H1 (cell line): ENCODE measurements around the gene AFAP1L2.

Experiments used
- CEBPB ChIP-seq: IDR thresholded peaks from 2 replicates; pipeline ENCODE4 v1.6.1; 2012; ENCODE audit warnings: low read depth, low read length
- EGR1 ChIP-seq: IDR thresholded peaks from 2 replicates; pipeline ENCODE4 v1.6.1; 2011; ENCODE audit warnings: low read depth, low read length, borderline replicate concordance
- GABPA ChIP-seq: IDR thresholded peaks from 2 replicates; pipeline ENCODE4 v1.6.1; 2011; ENCODE audit warnings: mild to moderate bottlenecking, low read length, moderate library complexity, borderline replicate concordance; ENCODE audit not compliant: insufficient read depth
- KDM5A ChIP-seq: fragments of 200-600 bp; IDR thresholded peaks from 2 replicates; pipeline ENCODE4 v1.7.1; 2012; ENCODE audit warnings: mild to moderate bottlenecking, low read length, inconsistent platforms, mixed read lengths
- POLR2A ChIP-seq, 2 experiments: IDR thresholded peaks; 1 replicate in 1 of 2; 2 replicates in 1 of 2; pipeline ENCODE4 v1.6.1; 2011; ENCODE audit warnings: low read depth in 2 of 2, low read length in 2 of 2, mild to moderate bottlenecking in 2 of 2; ENCODE audit errors: control extremely low read depth in 1 of 2
- TF ChIP-seq, protein P1 (sequence below), 3 experiments: IDR thresholded peaks; 1 replicate in 2 of 3; 2 replicates in 1 of 3; pipeline versions ENCODE4 v1.5.1 to v1.6.1; 2011; ENCODE audit warnings: low read length in 3 of 3, mild to moderate bottlenecking in 3 of 3, inconsistent platforms in 2 of 3, low read depth in 1 of 3, moderate library complexity in 1 of 3; ENCODE audit not compliant: insufficient read depth in 1 of 3; ENCODE audit errors: control extremely low read depth in 1 of 3
- TF ChIP-seq, protein P2 (sequence below): fragments of 300-600 bp; sonication (generic); IDR thresholded peaks from 2 replicates; pipeline ENCODE4 v1.7.1; 2012; ENCODE audit warnings: low read length, moderate library complexity, mild to moderate bottlenecking, inconsistent platforms; ENCODE audit not compliant: insufficient replicate concordance
- TF ChIP-seq, protein P3 (sequence below): IDR thresholded peaks from 2 replicates; pipeline ENCODE4 v1.6.1; 2011; ENCODE audit warnings: low read length, improper control_type of control experiment

DNA sequence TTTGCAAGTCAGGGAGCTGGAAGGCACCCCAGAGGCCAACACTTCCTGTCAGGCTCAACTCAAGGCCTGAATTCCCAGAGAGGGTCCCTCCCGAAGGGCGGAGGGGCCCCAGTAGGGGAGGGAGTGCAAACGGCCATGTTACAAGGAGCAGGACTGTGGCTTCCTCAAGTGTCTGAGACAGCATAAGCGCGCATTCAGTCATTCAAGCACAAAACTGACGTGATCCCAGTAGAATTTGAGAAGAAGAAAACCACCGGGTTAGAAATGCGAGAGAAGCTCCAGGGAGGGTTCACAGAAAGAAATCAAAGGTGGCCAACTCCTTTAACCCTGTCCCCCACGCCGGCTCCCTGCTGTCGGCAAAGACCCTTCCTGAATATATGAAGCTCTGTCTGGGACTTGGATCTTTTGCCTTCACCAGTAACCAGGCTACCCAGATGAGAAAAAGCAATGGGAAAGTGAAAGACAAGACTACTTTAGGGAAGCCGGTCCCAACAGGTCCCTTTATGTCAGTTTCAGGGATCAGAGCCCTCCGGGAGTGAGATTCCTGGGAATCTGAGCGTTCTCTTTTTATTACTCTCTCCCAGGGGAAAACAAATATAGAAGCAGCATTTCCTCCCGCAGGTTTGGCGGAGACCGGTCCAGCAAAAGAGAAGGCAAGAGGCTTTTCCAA, 1.3 kb downstream of the AFAP1L2 start:
- no peak for TF ChIP-seq CEBPB
- TF ChIP-seq GABPA, result no peak
- TF ChIP-seq, protein P1, sequence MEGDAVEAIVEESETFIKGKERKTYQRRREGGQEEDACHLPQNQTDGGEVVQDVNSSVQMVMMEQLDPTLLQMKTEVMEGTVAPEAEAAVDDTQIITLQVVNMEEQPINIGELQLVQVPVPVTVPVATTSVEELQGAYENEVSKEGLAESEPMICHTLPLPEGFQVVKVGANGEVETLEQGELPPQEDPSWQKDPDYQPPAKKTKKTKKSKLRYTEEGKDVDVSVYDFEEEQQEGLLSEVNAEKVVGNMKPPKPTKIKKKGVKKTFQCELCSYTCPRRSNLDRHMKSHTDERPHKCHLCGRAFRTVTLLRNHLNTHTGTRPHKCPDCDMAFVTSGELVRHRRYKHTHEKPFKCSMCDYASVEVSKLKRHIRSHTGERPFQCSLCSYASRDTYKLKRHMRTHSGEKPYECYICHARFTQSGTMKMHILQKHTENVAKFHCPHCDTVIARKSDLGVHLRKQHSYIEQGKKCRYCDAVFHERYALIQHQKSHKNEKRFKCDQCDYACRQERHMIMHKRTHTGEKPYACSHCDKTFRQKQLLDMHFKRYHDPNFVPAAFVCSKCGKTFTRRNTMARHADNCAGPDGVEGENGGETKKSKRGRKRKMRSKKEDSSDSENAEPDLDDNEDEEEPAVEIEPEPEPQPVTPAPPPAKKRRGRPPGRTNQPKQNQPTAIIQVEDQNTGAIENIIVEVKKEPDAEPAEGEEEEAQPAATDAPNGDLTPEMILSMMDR (IDR thresholded peaks at IDR 0.05; ENCODE audit: control extremely low read depth in 1 of 3, insufficient read depth in 1 of 3, low read depth in 1 of 3, low read length in 3 of 3), result no peak
- TF ChIP-seq KDM5A, result no peak
- TF ChIP-seq, protein P2, sequence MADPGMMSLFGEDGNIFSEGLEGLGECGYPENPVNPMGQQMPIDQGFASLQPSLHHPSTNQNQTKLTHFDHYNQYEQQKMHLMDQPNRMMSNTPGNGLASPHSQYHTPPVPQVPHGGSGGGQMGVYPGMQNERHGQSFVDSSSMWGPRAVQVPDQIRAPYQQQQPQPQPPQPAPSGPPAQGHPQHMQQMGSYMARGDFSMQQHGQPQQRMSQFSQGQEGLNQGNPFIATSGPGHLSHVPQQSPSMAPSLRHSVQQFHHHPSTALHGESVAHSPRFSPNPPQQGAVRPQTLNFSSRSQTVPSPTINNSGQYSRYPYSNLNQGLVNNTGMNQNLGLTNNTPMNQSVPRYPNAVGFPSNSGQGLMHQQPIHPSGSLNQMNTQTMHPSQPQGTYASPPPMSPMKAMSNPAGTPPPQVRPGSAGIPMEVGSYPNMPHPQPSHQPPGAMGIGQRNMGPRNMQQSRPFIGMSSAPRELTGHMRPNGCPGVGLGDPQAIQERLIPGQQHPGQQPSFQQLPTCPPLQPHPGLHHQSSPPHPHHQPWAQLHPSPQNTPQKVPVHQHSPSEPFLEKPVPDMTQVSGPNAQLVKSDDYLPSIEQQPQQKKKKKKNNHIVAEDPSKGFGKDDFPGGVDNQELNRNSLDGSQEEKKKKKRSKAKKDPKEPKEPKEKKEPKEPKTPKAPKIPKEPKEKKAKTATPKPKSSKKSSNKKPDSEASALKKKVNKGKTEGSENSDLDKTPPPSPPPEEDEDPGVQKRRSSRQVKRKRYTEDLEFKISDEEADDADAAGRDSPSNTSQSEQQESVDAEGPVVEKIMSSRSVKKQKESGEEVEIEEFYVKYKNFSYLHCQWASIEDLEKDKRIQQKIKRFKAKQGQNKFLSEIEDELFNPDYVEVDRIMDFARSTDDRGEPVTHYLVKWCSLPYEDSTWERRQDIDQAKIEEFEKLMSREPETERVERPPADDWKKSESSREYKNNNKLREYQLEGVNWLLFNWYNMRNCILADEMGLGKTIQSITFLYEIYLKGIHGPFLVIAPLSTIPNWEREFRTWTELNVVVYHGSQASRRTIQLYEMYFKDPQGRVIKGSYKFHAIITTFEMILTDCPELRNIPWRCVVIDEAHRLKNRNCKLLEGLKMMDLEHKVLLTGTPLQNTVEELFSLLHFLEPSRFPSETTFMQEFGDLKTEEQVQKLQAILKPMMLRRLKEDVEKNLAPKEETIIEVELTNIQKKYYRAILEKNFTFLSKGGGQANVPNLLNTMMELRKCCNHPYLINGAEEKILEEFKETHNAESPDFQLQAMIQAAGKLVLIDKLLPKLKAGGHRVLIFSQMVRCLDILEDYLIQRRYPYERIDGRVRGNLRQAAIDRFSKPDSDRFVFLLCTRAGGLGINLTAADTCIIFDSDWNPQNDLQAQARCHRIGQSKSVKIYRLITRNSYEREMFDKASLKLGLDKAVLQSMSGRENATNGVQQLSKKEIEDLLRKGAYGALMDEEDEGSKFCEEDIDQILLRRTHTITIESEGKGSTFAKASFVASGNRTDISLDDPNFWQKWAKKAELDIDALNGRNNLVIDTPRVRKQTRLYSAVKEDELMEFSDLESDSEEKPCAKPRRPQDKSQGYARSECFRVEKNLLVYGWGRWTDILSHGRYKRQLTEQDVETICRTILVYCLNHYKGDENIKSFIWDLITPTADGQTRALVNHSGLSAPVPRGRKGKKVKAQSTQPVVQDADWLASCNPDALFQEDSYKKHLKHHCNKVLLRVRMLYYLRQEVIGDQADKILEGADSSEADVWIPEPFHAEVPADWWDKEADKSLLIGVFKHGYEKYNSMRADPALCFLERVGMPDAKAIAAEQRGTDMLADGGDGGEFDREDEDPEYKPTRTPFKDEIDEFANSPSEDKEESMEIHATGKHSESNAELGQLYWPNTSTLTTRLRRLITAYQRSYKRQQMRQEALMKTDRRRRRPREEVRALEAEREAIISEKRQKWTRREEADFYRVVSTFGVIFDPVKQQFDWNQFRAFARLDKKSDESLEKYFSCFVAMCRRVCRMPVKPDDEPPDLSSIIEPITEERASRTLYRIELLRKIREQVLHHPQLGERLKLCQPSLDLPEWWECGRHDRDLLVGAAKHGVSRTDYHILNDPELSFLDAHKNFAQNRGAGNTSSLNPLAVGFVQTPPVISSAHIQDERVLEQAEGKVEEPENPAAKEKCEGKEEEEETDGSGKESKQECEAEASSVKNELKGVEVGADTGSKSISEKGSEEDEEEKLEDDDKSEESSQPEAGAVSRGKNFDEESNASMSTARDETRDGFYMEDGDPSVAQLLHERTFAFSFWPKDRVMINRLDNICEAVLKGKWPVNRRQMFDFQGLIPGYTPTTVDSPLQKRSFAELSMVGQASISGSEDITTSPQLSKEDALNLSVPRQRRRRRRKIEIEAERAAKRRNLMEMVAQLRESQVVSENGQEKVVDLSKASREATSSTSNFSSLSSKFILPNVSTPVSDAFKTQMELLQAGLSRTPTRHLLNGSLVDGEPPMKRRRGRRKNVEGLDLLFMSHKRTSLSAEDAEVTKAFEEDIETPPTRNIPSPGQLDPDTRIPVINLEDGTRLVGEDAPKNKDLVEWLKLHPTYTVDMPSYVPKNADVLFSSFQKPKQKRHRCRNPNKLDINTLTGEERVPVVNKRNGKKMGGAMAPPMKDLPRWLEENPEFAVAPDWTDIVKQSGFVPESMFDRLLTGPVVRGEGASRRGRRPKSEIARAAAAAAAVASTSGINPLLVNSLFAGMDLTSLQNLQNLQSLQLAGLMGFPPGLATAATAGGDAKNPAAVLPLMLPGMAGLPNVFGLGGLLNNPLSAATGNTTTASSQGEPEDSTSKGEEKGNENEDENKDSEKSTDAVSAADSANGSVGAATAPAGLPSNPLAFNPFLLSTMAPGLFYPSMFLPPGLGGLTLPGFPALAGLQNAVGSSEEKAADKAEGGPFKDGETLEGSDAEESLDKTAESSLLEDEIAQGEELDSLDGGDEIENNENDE, result no peak
- no peak for TF ChIP-seq EGR1
- no peak for TF ChIP-seq POLR2A (IDR thresholded peaks at IDR 0.05; ENCODE audit: control extremely low read depth in 1 of 2, low read depth in 2 of 2, low read length in 2 of 2)
- TF ChIP-seq, protein P3, sequence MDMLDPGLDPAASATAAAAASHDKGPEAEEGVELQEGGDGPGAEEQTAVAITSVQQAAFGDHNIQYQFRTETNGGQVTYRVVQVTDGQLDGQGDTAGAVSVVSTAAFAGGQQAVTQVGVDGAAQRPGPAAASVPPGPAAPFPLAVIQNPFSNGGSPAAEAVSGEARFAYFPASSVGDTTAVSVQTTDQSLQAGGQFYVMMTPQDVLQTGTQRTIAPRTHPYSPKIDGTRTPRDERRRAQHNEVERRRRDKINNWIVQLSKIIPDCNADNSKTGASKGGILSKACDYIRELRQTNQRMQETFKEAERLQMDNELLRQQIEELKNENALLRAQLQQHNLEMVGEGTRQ, result no peak
